ENCODE measurements around the gene WDPCP.

- TF ChIP-seq POLR2A (IDR thresholded peaks at IDR 0.05) (no peak), CTCF (IDR thresholded peaks at IDR 0.05) (no peak), POLR2AphosphoS5 (IDR thresholded peaks at IDR 0.05) (no peak), EP300 (IDR thresholded peaks at IDR 0.05) (no peak)
These were observed 469.5 kb downstream of the WDPCP start for GRCh38 chr2:63118821-63119220.
